ENCODE data around the gene HINT3.

GRCh38 chr6:125970760-125971159 is 14.2 kb downstream of the HINT3 start:
- no peak for TF ChIP-seq KDM1A (CRISPR knock-in tag; IDR thresholded peaks at IDR 0.05)
- TF ChIP-seq, protein P1, sequence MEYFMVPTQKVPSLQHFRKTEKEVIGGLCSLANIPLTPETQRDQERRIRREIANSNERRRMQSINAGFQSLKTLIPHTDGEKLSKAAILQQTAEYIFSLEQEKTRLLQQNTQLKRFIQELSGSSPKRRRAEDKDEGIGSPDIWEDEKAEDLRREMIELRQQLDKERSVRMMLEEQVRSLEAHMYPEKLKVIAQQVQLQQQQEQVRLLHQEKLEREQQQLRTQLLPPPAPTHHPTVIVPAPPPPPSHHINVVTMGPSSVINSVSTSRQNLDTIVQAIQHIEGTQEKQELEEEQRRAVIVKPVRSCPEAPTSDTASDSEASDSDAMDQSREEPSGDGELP (IDR thresholded peaks at IDR 0.05; ENCODE audit: borderline replicate concordance, low read depth): no peak
- no peak for TF ChIP-seq JUND (CRISPR knock-in tag; IDR thresholded peaks at IDR 0.05)
- TF ChIP-seq TCF12 (IDR thresholded peaks at IDR 0.05): no peak
- TF ChIP-seq TCF12 (CRISPR knock-in tag; IDR thresholded peaks at IDR 0.05): no peak
